ENCODE results near the gene KCTD18.

Gene KCTD18

GRCh38 chr2:200447139-200447855, 62.6 kb downstream of the KCTD18 start:
- no peaks in the 10 kb centered on the region for H3K9me3 ChIP-seq (ENCODE audit: control insufficient read depth, insufficient read depth, low read length)
- no peaks in the 10 kb centered on the region for H3K4me1 ChIP-seq (ENCODE audit: control insufficient read depth, insufficient read depth, low read length)
- H3K36me3 ChIP-seq (ENCODE audit: control insufficient read depth, insufficient read depth, low read length): peaks cover 2% of the 10 kb centered on the region; the same call in 1 of the 2 replicates
- H3K27ac ChIP-seq (ENCODE audit: low read length): no peak overlapping the region
- WGBS (ENCODE audit: insufficient coverage, insufficient read length): no CpG with 5 or more reads among the region's 4 CpGs
- no peaks in the 10 kb centered on the region for H3K27me3 ChIP-seq (ENCODE audit: control insufficient read depth, insufficient read depth, low read length)
- no peak overlapping the region for H3K4me3 ChIP-seq (ENCODE audit: low read length)
- no peak for DNase-seq (ENCODE audit: low read depth, low spot score)

- peaks cover 2% of the 10 kb centered on the region; the same call in 1 of the 2 replicates for H3K36me3 ChIP-seq (ENCODE audit: control insufficient read depth, insufficient read depth, low read length)
- no peaks in the 10 kb centered on the region for H3K4me1 ChIP-seq (ENCODE audit: control insufficient read depth, insufficient read depth, low read length)
- no peaks in the 10 kb centered on the region for H3K9me3 ChIP-seq (ENCODE audit: control insufficient read depth, insufficient read depth, low read length)
- no peaks in the 10 kb centered on the region for H3K27me3 ChIP-seq (ENCODE audit: control insufficient read depth, insufficient read depth, low read length)
- DNase-seq (ENCODE audit: low read depth, low spot score): no peak
- H3K27ac ChIP-seq (ENCODE audit: low read length): no peak overlapping the region
- no CpG with 5 or more reads among the region's 3 CpGs for WGBS (ENCODE audit: insufficient coverage, insufficient read length)
- H3K4me3 ChIP-seq (ENCODE audit: low read length): no peak overlapping the region
Observed at GRCh38 chr2:200446612-200447011, 63.3 kb downstream of the KCTD18 start.

GRCh38 chr2:200445284-200445683, 64.6 kb downstream of the KCTD18 start:
- Histone ChIP-seq H3K27ac (ENCODE audit: low read length) (no peak overlapping the region), H3K4me1 (ENCODE audit: control insufficient read depth, insufficient read depth, low read length) (no peaks in the 10 kb centered on the region), H3K4me3 (ENCODE audit: low read length) (no peak overlapping the region), H3K9me3 (ENCODE audit: control insufficient read depth, insufficient read depth, low read length) (no peaks in the 10 kb centered on the region), H3K36me3 (ENCODE audit: control insufficient read depth, insufficient read depth, low read length) (peaks cover 2% of the 10 kb centered on the region; the same call in 1 of the 2 replicates), H3K27me3 (ENCODE audit: control insufficient read depth, insufficient read depth, low read length) (no peaks in the 10 kb centered on the region)
- no peak for DNase-seq (ENCODE audit: low read depth, low spot score)
- WGBS (ENCODE audit: insufficient coverage, insufficient read length): no CpG with 5 or more reads among the region's 1 CpG

GRCh38 chr2:200444530-200444929, 65.3 kb downstream of the KCTD18 start:
- H3K27ac ChIP-seq (ENCODE audit: low read length): no peak overlapping the region

GRCh38 chr2:200443916-200444315, 66.0 kb downstream of the KCTD18 start:
- no peaks in the 10 kb centered on the region for H3K9me3 ChIP-seq (ENCODE audit: control insufficient read depth, insufficient read depth, low read length)
- H3K27ac ChIP-seq (ENCODE audit: low read length): no peak overlapping the region
- H3K27me3 ChIP-seq (ENCODE audit: control insufficient read depth, insufficient read depth, low read length): no peaks in the 10 kb centered on the region
- H3K4me1 ChIP-seq (ENCODE audit: control insufficient read depth, insufficient read depth, low read length): no peaks in the 10 kb centered on the region
- H3K36me3 ChIP-seq (ENCODE audit: control insufficient read depth, insufficient read depth, low read length): peaks cover 2% of the 10 kb centered on the region; the same call in 1 of the 2 replicates
- H3K4me3 ChIP-seq (ENCODE audit: low read length): no peak overlapping the region
- no peak for DNase-seq (ENCODE audit: low read depth, low spot score)
- WGBS (ENCODE audit: insufficient coverage, insufficient read length): no CpG with 5 or more reads among the region's 3 CpGs

More at GRCh38 chr2:200444530-200444929, 65.3 kb downstream of the KCTD18 start:
- H3K4me3 ChIP-seq (ENCODE audit: low read length): no peak overlapping the region
- no peaks in the 10 kb centered on the region for H3K27me3 ChIP-seq (ENCODE audit: control insufficient read depth, insufficient read depth, low read length)
- WGBS (ENCODE audit: insufficient coverage, insufficient read length): no CpG with 5 or more reads among the region's 3 CpGs
- no peaks in the 10 kb centered on the region for H3K9me3 ChIP-seq (ENCODE audit: control insufficient read depth, insufficient read depth, low read length)
- no peak for DNase-seq (ENCODE audit: low read depth, low spot score)
- H3K4me1 ChIP-seq (ENCODE audit: control insufficient read depth, insufficient read depth, low read length): no peaks in the 10 kb centered on the region
- peaks cover 2% of the 10 kb centered on the region; the same call in 1 of the 2 replicates for H3K36me3 ChIP-seq (ENCODE audit: control insufficient read depth, insufficient read depth, low read length)

GRCh38 chr2:200443376-200443775, 66.5 kb downstream of the KCTD18 start:
- no peak overlapping the region for H3K27ac ChIP-seq (ENCODE audit: low read length)
- no CpG with 5 or more reads among the region's 5 CpGs for WGBS (ENCODE audit: insufficient coverage, insufficient read length)

GRCh38 chr2:200442471-200442870, 67.4 kb downstream of the KCTD18 start:
- Histone ChIP-seq H3K9me3 (ENCODE audit: control insufficient read depth, insufficient read depth, low read length) (no peaks in the 10 kb centered on the region), H3K27me3 (ENCODE audit: control insufficient read depth, insufficient read depth, low read length) (no peaks in the 10 kb centered on the region), H3K4me3 (ENCODE audit: low read length) (no peak overlapping the region), H3K4me1 (ENCODE audit: control insufficient read depth, insufficient read depth, low read length) (no peaks in the 10 kb centered on the region), H3K27ac (ENCODE audit: low read length) (no peak overlapping the region), H3K36me3 (ENCODE audit: control insufficient read depth, insufficient read depth, low read length) (peaks cover 2% of the 10 kb centered on the region; the same call in 1 of the 2 replicates)
- no CpG with 5 or more reads among the region's 1 CpG for WGBS (ENCODE audit: insufficient coverage, insufficient read length)
- DNase-seq (ENCODE audit: low read depth, low spot score): no peak

More at GRCh38 chr2:200443376-200443775, 66.5 kb downstream of the KCTD18 start:
- no peaks in the 10 kb centered on the region for H3K9me3 ChIP-seq (ENCODE audit: control insufficient read depth, insufficient read depth, low read length)
- peaks cover 2% of the 10 kb centered on the region; the same call in 1 of the 2 replicates for H3K36me3 ChIP-seq (ENCODE audit: control insufficient read depth, insufficient read depth, low read length)
- DNase-seq (ENCODE audit: low read depth, low spot score): no peak
- H3K4me3 ChIP-seq (ENCODE audit: low read length): no peak overlapping the region
- H3K27me3 ChIP-seq (ENCODE audit: control insufficient read depth, insufficient read depth, low read length): no peaks in the 10 kb centered on the region
- no peaks in the 10 kb centered on the region for H3K4me1 ChIP-seq (ENCODE audit: control insufficient read depth, insufficient read depth, low read length)

- no peaks in the 10 kb centered on the region for H3K9me3 ChIP-seq (ENCODE audit: control insufficient read depth, insufficient read depth, low read length)
- no peak for DNase-seq (ENCODE audit: low read depth, low spot score)
- H3K36me3 ChIP-seq (ENCODE audit: control insufficient read depth, insufficient read depth, low read length): no peaks in the 10 kb centered on the region; the same call in 1 of the 2 replicates
- no peak overlapping the region for H3K4me3 ChIP-seq (ENCODE audit: low read length)
- no peaks in the 10 kb centered on the region for H3K4me1 ChIP-seq (ENCODE audit: control insufficient read depth, insufficient read depth, low read length)
- H3K27me3 ChIP-seq (ENCODE audit: control insufficient read depth, insufficient read depth, low read length): no peaks in the 10 kb centered on the region
- no peak overlapping the region for H3K27ac ChIP-seq (ENCODE audit: low read length)
- WGBS (ENCODE audit: insufficient coverage, insufficient read length): no CpG with 5 or more reads among the region's 5 CpGs
Observed at GRCh38 chr2:200439981-200440380, 69.9 kb downstream of the KCTD18 start.

All from iPS DF 6.9 (cell line).